Endothelial cell of umbilical vein (primary cell): Measurements from ENCODE around the gene PLPP3. TPM values are rescaled to one million over a fixed set of nuclear protein-coding genes. Genes with fewer than 3 reads are reported as not detected.

Experiments
- BruUV-seq: library from RNA; stranded (reverse); fragments of 400-500 nt; replicated peaks from 2 replicates; lab custom pipeline; 2021; lab: Mats Ljungman, UMichigan
- CTCF ChIA-PET: fragments of 300-600, 350-600 bp; sonication (Branson Sonifier 250); formaldehyde crosslinking; loops from one replicate; lab custom pipeline; 2021; ENCODE audit warnings: antibody characterized with exemption, inconsistent platforms; lab: Charles Lee
- POLR2A ChIA-PET: fragments of 300-600, 350-600 bp; sonication (Branson Sonifier 250); formaldehyde crosslinking; loops from one replicate; lab custom pipeline; 2021; ENCODE audit warnings: antibody characterized with exemption, inconsistent platforms; lab: Charles Lee
- DNase-seq: peaks from one replicate; pipeline ENCODE4 v3.0.0-alpha.2; 2011; ENCODE audit warnings: low read depth, low spot score
- FAIRE-seq: peaks from 2 replicates; lab custom pipeline; 2011; peaks lifted over from hg19 to GRCh38; lab: Jason Lieb, UNC
- H2AFZ ChIP-seq: 2 replicates; pipeline ENCODE4 v1.6.0; 2012; ENCODE audit warnings: low read depth, low read length, control low read depth, inconsistent platforms
- H3K27ac ChIP-seq: 2 replicates; pipeline ENCODE4 v1.5.1; 2011; ENCODE audit warnings: low read depth, mild to moderate bottlenecking, control low read depth, low read length, moderate library complexity; ENCODE audit not compliant: insufficient read depth
- H3K27me3 ChIP-seq, 2 experiments: 2 replicates each; pipeline versions ENCODE4 v1.6.0 to v1.6.1; 2011; ENCODE audit warnings: low read length in 2 of 2, mixed read lengths in 1 of 2; ENCODE audit not compliant: control insufficient read depth in 2 of 2, insufficient read depth in 2 of 2
- H3K36me3 ChIP-seq, 2 experiments: 2 replicates in 1 of 2; 3 replicates in 1 of 2; pipeline ENCODE4 v1.5.1; 2011; ENCODE audit warnings: low read length in 2 of 2, mild to moderate bottlenecking in 1 of 2, moderate library complexity in 1 of 2; ENCODE audit not compliant: control insufficient read depth in 2 of 2, insufficient read depth in 2 of 2; ENCODE audit errors: extremely low read depth in 1 of 2
- H3K4me1 ChIP-seq: 3 replicates; pipeline ENCODE4 v1.5.1; 2011; ENCODE audit warnings: mild to moderate bottlenecking, low read length; ENCODE audit not compliant: control insufficient read depth, insufficient read depth; ENCODE audit errors: extremely low read depth
- H3K4me2 ChIP-seq: 2 replicates; pipeline ENCODE4 v1.6.1; 2011; ENCODE audit warnings: low read length, control low read depth, mixed read lengths; ENCODE audit not compliant: insufficient read depth
- H3K4me3 ChIP-seq, 3 experiments: fragments of 200-600 bp in 1 of 3; sonication (generic), shearing (Covaris generic) in 1 of 3; replicated peaks in 1 of 3; 2 replicates each; pipeline ENCODE4 v1.5.1; 2011 to 2016; ENCODE audit warnings: control low read depth in 3 of 3, low read length in 3 of 3, mild to moderate bottlenecking in 2 of 3, inconsistent platforms in 1 of 3, low read depth in 1 of 3, moderate library complexity in 1 of 3; ENCODE audit not compliant: insufficient read depth in 1 of 3
- H3K79me2 ChIP-seq: 2 replicates; pipeline ENCODE4 v1.6.0; 2012; ENCODE audit warnings: low read length, inconsistent platforms; ENCODE audit not compliant: control insufficient read depth, insufficient read depth
- H3K9ac ChIP-seq: replicated peaks from 2 replicates; pipeline ENCODE3; 2011; ENCODE audit warnings: low read length, control low read depth; ENCODE audit not compliant: insufficient read depth; ENCODE audit errors: extremely low read depth
- H3K9me1 ChIP-seq: replicated peaks from 3 replicates; pipeline ENCODE4 v1.6.0; 2011; ENCODE audit warnings: mild to moderate bottlenecking, low read length; ENCODE audit not compliant: control insufficient read depth, insufficient read depth; ENCODE audit errors: extremely low read depth
- H3K9me3 ChIP-seq: replicated peaks from 2 replicates; pipeline ENCODE4 v1.5.1; 2012; ENCODE audit warnings: low read length, inconsistent platforms; ENCODE audit not compliant: control insufficient read depth, insufficient read depth
- H4K20me1 ChIP-seq: replicated peaks from 2 replicates; pipeline ENCODE3; 2011; ENCODE audit warnings: mild to moderate bottlenecking, low read length; ENCODE audit not compliant: control insufficient read depth, insufficient read depth; ENCODE audit errors: extremely low read depth
- CTCF ChIP-seq, 2 donors: IDR thresholded peaks; 1 replicate in 1 of 2; 2 replicates in 1 of 2; pipeline ENCODE4 v1.5.1; 2011; ENCODE audit warnings: low read length in 2 of 2, mild to moderate bottlenecking in 2 of 2, moderate library complexity in 2 of 2, control low read depth in 1 of 2, inconsistent platforms in 1 of 2, low read depth in 1 of 2; ENCODE audit not compliant: insufficient read depth in 1 of 2; ENCODE audit errors: extremely low read depth in 1 of 2
- EZH2 ChIP-seq: IDR thresholded peaks from 2 replicates; pipeline ENCODE4 v1.6.1; 2012; ENCODE audit warnings: borderline replicate concordance, low read depth, mild to moderate bottlenecking, moderate library complexity, low read length, inconsistent platforms; ENCODE audit not compliant: severe bottlenecking
- FOS ChIP-seq: IDR thresholded peaks from 2 replicates; pipeline ENCODE4 v1.6.1; 2011; ENCODE audit warnings: mild to moderate bottlenecking, low read length, moderate library complexity, borderline replicate concordance; ENCODE audit not compliant: insufficient read depth
- GATA2 ChIP-seq: IDR thresholded peaks from 2 replicates; pipeline ENCODE4 v1.7.0; 2011; ENCODE audit warnings: low read depth, mild to moderate bottlenecking, moderate library complexity, mixed read lengths, low read length; ENCODE audit not compliant: insufficient read length, insufficient read depth
- JUN ChIP-seq: IDR thresholded peaks from 2 replicates; pipeline ENCODE4 v1.6.1; 2011; ENCODE audit warnings: borderline replicate concordance, low read depth; ENCODE audit not compliant: insufficient read length, insufficient read depth
- MAX ChIP-seq: IDR thresholded peaks from 2 replicates; pipeline ENCODE4 v1.6.1; 2011; ENCODE audit not compliant: insufficient read depth, insufficient read length
- MYC ChIP-seq: IDR thresholded peaks from one replicate; pipeline ENCODE4 v1.6.1; 2011; ENCODE audit warnings: mild to moderate bottlenecking, low read depth, low read length
- POLR2A ChIP-seq: IDR thresholded peaks from 2 replicates; pipeline ENCODE4 v1.6.1; 2012; ENCODE audit warnings: low read depth, mild to moderate bottlenecking, control low read depth, low read length
- POLR2AphosphoS5 ChIP-seq: IDR thresholded peaks from 2 replicates; pipeline ENCODE4 v1.6.1; 2012; ENCODE audit warnings: low read depth, mild to moderate bottlenecking, control low read depth, low read length, moderate library complexity; ENCODE audit not compliant: insufficient read depth
- dilution Hi-C: fragments of 300-500 bp; cut with MboI; formaldehyde crosslinking; loops from one replicate; pipeline ENCODE4 v1.15.0; 2019; ENCODE audit warnings: low sequenced_read_pairs; ENCODE audit not compliant: extremely low pct_ligation_motif_present
- intact Hi-C: fragments of 100-400 bp; cut with micrococcal nuclease; formaldehyde crosslinking; loops from one replicate; pipeline ENCODE4 v1.10.0; 2022
- polyA plus RNA-seq, 4 experiments: library from polyadenylated mRNA; depleted of rRNA in 3 of 4; stranded (reverse) in 3 of 4; unstranded in 1 of 4; fragments of >200 nt; gene quantifications; 2 replicates each; pipeline versions ENCODE4 v1.2.1 to v1.2.3, GENCODE V29; 2011 to 2012; ENCODE audit warnings: missing spikeins in 1 of 4
- total RNA-seq: library from RNA; stranded (reverse); gene quantifications from 2 replicates; pipeline ENCODE4 v1.2.3, GENCODE V29; 2021

Gene PLPP3
- total and polyA plus RNA-seq, 2 donors (not counting 3 experiments of a cell fraction or from before 2014, with no cell fraction given), result 11.3 to 14.1 TPM

DNA sequence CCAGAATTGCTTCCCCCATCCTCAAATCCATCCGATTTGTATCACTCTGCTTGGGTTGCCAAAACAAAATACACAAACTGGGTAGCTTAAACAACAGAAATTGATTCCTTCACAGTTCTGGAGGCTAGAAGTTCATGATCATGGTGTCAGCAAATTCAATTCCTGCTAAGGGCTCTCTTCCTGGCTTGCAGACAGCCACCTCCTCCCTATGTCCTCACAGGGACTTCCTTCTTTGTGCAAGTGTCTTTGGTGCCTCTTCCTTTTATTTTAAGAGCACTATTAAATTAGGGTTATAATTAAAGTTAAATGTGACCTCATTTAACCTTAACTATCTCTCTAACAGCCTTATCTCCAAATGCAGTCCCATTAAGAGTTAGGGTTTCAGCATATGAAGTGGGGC is 112.8 kb downstream of the PLPP3 start:
- Histone ChIP-seq H3K27ac (no peak overlapping the region), H3K79me2 (no peaks in the 10 kb centered on the region), H3K36me3 (no peaks in the 10 kb centered on the region), H2AFZ (no peak overlapping the region), H3K4me1 (peaks cover 8% of the 10 kb centered on the region), H4K20me1 (no peaks in the 10 kb centered on the region), H3K27me3 (no peaks in the 10 kb centered on the region), H3K4me3 (no peak overlapping the region), H3K9me1 (no peaks in the 10 kb centered on the region), H3K9me3 (no peaks in the 10 kb centered on the region), H3K4me2 (no peak overlapping the region), H3K9ac (no peak overlapping the region)
- POLR2A ChIA-PET, result no interaction called here
- CTCF ChIA-PET, result interaction anchor here (1.0 to 1.1 kb wide), 2 partner anchors 11 kb away, joined by 3 read pairs; no protein-coding TSS in a partner anchor
- no peak for FAIRE-seq
- dilution Hi-C loops, result no loop called here
- intact Hi-C loops, result no loop called here
- BruUV-seq, result no TSS peak
- no peak for DNase-seq
- TF ChIP-seq CTCF (IDR thresholded peaks at IDR 0.05; ENCODE audit: extremely low read depth in 1 of 2, insufficient read depth in 1 of 2, low read depth in 1 of 2, low read length in 2 of 2), result no peak
- no peak for TF ChIP-seq POLR2AphosphoS5
- TF ChIP-seq FOS, result no peak
- no peak for TF ChIP-seq MAX
- TF ChIP-seq POLR2A, result no peak
- no peak for TF ChIP-seq EZH2
- no peak for TF ChIP-seq GATA2
- no peak for TF ChIP-seq MYC
- no peak for TF ChIP-seq JUN
